ENCODE data around the gene PI4KB. TPM values are rescaled to one million over a fixed set of nuclear protein-coding genes. Genes with fewer than 3 reads are reported as not detected.

Gene PI4KB
- polyA plus RNA-seq, 1 of the 3 experiments (the other 2 are of a cell fraction): 62.9 TPM

- Histone ChIP-seq H3K27me3 (ENCODE audit: insufficient read depth) (no peaks in the 10 kb centered on the region), H3K4me1 (ENCODE audit: control insufficient read depth in 1 of 2, insufficient read depth in 2 of 2, low read depth in 1 of 2, low read length in 1 of 2) (no peaks in the 10 kb centered on the region), H3K4me3 (ENCODE audit: low read depth in 2 of 2, low read length in 1 of 2) (no peak overlapping the region), H3K9ac (no peak overlapping the region), H3F3A (replicated peaks; ENCODE audit: insufficient read depth) (peaks cover 6% of the 10 kb centered on the region), H3K27ac (ENCODE audit: low read depth in 2 of 2, low read length in 1 of 2) (no peak overlapping the region), H3K36me3 (replicated peaks in 1 of 2; ENCODE audit: control insufficient read depth in 1 of 2, insufficient read depth in 2 of 2, low read length in 1 of 2) (peaks cover 32 to 48% of the 10 kb centered on the region in 2 experiments), H2AFZ (ENCODE audit: low read depth) (no peak overlapping the region), H3K9me3 (no peaks in the 10 kb centered on the region), H3K79me2 (ENCODE audit: insufficient read depth) (peaks cover 15% of the 10 kb centered on the region; the same call in 1 of the 2 replicates), H3K9me2 (no peaks in the 10 kb centered on the region), H4K20me1 (ENCODE audit: insufficient read depth) (0 out of 2 replicates have a peak, but pooled peaks cover 3% of the 10 kb centered on the region), H3K4me2 (no peak overlapping the region)
- 100% methylated on average over 2 of the region's 3 CpGs for WGBS (ENCODE audit: low lambda C conversion rate)
- TF ChIP-seq USF2 (IDR thresholded peaks at IDR 0.05; ENCODE audit: borderline replicate concordance, low read depth, low read length) (no peak), IRF3 (IDR thresholded peaks at IDR 0.05; ENCODE audit: low read depth, low read length) (no peak), USF1 (IDR thresholded peaks at IDR 0.05; ENCODE audit: borderline replicate concordance, low read depth) (no peak), NRF1 (IDR thresholded peaks at IDR 0.05; ENCODE audit: low read depth, low read length) (no peak), NFIC (IDR thresholded peaks at IDR 0.05; ENCODE audit: borderline replicate concordance) (no peak), CHD2 (IDR thresholded peaks at IDR 0.05; ENCODE audit: low read length, partially characterized antibody) (no peak), EZH2phosphoT487 (IDR thresholded peaks at IDR 0.05; ENCODE audit: borderline replicate concordance, low read depth) (no peak), EP300 (IDR thresholded peaks at IDR 0.05; ENCODE audit: borderline replicate concordance in 1 of 2, low read depth in 1 of 2, low read length in 1 of 2) (no peak), POLR2AphosphoS5 (IDR thresholded peaks at IDR 0.05; ENCODE audit: low read depth, low read length) (no peak), TEAD4 (IDR thresholded peaks at IDR 0.05; ENCODE audit: borderline replicate concordance, insufficient read depth) (no peak), FOSL2 (IDR thresholded peaks at IDR 0.05; ENCODE audit: borderline replicate concordance, low read depth) (no peak), RAD21 (IDR thresholded peaks at IDR 0.05; ENCODE audit: low read length) (no peak), TCF12 (IDR thresholded peaks at IDR 0.05) (no peak), RXRA (IDR thresholded peaks at IDR 0.05; ENCODE audit: borderline replicate concordance, low read depth) (no peak), PBX3 (IDR thresholded peaks at IDR 0.05) (no peak), JUND (IDR thresholded peaks at IDR 0.05) (no peak)
- ChIA-PET CTCF (interaction anchor here (1.0 to 1.9 kb wide), 3 partner anchors 14 to 77 kb away, joined by 3 to 7 read pairs (median 3); no protein-coding TSS in a partner anchor), POLR2A (no interaction called here)
- DNase-seq: no peak
Measured at GRCh38 chr1:151266315-151266714, 60.9 kb downstream of the PI4KB start.
